ENCODE data around the gene KMT5B.

DNA sequence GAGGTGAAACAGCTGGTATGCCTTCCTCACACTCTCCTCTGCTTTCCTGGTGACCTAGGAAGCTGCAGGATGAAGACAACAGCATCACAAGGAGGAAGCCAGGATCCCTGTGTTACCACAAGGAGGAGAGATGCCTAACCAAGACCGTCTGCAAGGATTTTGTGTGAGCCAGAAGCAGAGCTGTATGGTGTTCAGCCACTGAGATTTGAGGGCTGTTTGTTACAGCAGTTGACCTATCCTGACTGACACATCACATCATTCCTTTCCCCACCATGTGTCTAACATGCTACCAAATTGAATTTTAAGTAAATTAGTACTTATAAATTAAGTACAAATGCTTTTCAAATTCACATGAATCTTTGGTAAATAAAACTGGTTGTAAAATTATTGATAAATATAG lies 83.0 kb downstream of the KMT5B start:
- TF ChIP-seq, protein P1, sequence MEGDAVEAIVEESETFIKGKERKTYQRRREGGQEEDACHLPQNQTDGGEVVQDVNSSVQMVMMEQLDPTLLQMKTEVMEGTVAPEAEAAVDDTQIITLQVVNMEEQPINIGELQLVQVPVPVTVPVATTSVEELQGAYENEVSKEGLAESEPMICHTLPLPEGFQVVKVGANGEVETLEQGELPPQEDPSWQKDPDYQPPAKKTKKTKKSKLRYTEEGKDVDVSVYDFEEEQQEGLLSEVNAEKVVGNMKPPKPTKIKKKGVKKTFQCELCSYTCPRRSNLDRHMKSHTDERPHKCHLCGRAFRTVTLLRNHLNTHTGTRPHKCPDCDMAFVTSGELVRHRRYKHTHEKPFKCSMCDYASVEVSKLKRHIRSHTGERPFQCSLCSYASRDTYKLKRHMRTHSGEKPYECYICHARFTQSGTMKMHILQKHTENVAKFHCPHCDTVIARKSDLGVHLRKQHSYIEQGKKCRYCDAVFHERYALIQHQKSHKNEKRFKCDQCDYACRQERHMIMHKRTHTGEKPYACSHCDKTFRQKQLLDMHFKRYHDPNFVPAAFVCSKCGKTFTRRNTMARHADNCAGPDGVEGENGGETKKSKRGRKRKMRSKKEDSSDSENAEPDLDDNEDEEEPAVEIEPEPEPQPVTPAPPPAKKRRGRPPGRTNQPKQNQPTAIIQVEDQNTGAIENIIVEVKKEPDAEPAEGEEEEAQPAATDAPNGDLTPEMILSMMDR (IDR thresholded peaks at IDR 0.05; ENCODE audit: low read depth, low read length): no peak
- TF ChIP-seq, protein P2, sequence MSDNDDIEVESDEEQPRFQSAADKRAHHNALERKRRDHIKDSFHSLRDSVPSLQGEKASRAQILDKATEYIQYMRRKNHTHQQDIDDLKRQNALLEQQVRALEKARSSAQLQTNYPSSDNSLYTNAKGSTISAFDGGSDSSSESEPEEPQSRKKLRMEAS (IDR thresholded peaks at IDR 0.05; ENCODE audit: low read depth, low read length): no peak
- TF ChIP-seq MYC (IDR thresholded peaks at IDR 0.05; ENCODE audit: low read depth, low read length): no peak

Data from NB4 (cell line).